PC-3 (cell line): ENCODE results near the gene IL6ST.

Experiments used
- EZH2 ChIP-seq: fragments of 300-600 bp; sonication (generic); IDR thresholded peaks from one replicate; pipeline ENCODE4 v1.6.1; 2017; ENCODE audit warnings: antibody characterized with exemption, mild to moderate bottlenecking, low read length; ENCODE audit not compliant: unreplicated experiment
- TF ChIP-seq, protein P1 (sequence below): fragments of 300-600 bp; sonication (generic); conservative IDR thresholded peaks from 2 replicates; pipeline ENCODE4 v1.5.1; 2017; ENCODE audit warnings: antibody characterized with exemption, low read depth, mild to moderate bottlenecking, low read length

DNA sequence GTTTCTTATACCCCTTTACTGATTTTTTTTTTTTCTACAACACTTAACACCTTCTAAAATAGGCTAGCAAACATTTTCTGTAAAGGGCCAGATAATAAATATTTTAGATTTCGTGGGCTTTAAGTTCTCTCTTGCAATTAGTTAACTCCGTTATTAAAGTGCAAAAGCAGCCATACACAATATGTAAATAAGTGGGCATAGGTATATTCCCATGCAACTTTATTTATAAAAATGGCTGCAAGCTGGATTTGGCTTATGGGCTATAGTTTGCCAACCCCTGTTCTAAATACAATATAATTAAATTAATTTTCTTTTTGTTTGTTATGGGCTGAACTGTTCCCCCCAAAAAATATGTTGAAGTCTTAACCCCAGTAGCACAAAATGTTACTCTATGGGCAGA, 10.8 kb downstream of the IL6ST start:
- TF ChIP-seq, protein P1, sequence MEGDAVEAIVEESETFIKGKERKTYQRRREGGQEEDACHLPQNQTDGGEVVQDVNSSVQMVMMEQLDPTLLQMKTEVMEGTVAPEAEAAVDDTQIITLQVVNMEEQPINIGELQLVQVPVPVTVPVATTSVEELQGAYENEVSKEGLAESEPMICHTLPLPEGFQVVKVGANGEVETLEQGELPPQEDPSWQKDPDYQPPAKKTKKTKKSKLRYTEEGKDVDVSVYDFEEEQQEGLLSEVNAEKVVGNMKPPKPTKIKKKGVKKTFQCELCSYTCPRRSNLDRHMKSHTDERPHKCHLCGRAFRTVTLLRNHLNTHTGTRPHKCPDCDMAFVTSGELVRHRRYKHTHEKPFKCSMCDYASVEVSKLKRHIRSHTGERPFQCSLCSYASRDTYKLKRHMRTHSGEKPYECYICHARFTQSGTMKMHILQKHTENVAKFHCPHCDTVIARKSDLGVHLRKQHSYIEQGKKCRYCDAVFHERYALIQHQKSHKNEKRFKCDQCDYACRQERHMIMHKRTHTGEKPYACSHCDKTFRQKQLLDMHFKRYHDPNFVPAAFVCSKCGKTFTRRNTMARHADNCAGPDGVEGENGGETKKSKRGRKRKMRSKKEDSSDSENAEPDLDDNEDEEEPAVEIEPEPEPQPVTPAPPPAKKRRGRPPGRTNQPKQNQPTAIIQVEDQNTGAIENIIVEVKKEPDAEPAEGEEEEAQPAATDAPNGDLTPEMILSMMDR, result no peak
- TF ChIP-seq EZH2, result no peak
